GOT3 (cell line): ENCODE results near the gene TICAM1.
"Not testable (repeated sequence)": the region's sequence is repeated elsewhere in the genome, so short reads cannot be mapped to it uniquely, and the experiment has no call there.

Source experiments
- DNase-seq: peaks from one replicate; lab custom pipeline; 2025; ENCODE audit warnings: mixed read lengths; lab: John Stamatoyannopoulos, UW

The TICAM1 gene

DNA sequence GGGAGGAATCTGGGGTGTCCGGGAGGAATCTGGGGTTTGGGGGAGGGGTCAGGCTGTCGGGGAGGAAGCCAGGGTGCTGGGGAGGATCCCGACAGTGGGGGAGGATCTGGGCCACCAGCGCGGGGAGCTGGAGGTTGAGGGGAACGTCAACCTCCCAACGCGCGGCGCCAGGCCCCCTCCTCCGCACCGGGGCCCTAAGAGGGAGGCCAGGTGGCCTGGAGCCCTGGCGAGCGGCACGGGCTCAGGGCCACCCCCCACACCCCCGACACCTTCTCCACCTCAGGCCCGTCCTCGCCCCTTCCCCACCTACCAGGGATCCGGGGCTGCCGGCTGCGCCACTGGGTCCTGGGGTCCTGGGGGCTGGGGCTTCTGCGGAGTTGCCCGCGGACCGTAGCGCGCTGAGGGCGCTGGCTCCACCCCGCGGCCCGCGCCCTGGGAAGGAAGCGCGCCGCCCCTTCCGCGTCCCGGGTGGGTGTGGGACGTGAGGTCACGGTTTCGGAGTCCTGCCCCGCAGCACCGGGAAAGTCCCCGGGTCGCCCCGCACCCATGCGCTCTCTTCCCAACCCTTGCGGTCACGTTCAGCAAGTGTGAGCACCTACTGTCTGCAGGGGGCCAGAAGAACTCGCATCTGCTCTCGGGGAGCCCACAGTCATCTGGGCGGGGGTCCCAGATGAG lies at the start of gene TICAM1:
TICAM1 (minus strand) TSS at position 409 of the 675 bp plus-strand sequence. CDS start 13,335 bp downstream, outside the sequence.
- no peak for DNase-seq

DNA sequence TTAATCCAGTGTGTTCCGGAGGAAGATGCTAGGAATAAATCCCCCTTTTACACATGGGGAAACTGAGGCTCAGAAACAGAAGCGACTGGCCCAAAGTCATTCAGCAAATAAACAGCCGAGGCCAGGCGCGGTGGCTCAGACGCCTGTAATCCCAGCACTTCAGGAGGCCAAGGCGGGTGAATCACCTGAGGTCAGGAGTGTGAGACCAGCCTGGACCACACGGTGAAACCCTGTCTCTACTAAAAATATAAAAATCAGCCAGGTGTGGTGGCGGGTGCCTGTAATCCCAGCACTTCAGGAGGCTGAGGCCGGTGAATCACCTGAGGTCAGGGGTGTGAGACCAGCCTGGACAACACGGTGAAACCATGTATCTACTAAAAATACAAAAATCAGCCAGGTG lies 47.5 kb upstream of the TICAM1 start:
- no peak for DNase-seq

DNA sequence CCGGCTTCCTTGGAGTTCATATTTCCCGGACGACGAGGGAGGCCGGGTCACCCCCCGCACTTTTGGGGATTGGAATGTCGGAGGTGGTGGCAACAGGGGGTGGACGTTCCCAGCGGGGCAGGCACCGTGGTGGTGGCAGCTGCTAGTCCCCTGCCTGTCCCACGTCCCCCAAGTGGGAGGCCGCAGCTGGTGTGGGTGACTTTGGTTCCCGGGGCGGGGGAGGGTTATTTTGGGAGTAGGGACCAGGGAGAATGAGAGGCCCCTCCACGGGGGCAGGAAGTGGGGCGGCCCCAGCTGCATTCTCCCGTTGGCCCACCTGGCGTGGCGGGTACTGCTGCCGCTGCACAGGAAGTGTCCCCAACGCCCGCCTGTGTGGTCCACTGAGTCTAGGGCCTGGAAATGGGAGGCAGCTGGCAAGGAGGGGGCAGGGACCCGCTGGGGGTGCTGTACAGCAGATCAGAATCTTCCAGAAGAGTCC lies 47.0 kb upstream of the TICAM1 start:
- no peak for DNase-seq

DNA sequence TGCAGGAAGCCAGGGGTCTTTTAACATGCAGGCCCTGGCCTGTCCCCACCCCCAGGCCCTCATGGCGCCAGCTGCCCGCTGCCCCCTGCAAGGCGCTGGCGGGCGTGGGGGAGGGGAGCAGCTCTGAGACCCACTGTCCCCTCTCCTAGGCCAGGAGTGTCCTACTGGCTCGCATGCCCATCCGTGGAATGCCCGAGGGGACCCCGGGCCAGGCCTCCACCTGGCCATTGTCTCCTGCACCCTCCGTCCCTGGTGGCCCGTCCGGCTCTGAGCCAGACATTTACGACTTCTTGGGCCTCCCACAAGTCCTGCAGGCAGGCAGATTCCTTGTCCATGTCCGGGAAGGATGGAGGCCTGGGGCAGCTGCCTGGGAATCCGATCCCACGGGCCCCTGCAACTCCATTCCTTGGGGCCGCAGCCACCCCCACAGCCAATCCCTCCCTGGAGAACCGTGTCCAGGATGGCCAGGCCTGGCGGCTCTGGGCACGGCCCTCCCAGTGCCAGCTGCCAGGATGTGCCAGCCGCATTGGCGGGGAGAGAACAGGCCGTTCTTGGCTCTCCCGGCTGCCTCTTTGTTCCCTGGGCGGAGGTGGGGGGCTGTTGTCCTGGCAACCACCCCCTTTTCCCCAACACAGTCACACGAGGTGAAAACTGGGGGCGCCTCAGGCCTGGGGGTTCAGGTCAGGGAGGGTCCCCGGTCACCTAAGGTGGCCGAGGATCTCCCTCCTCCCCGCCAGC lies 46.4 kb upstream of the TICAM1 start:
- no peak for DNase-seq

DNA sequence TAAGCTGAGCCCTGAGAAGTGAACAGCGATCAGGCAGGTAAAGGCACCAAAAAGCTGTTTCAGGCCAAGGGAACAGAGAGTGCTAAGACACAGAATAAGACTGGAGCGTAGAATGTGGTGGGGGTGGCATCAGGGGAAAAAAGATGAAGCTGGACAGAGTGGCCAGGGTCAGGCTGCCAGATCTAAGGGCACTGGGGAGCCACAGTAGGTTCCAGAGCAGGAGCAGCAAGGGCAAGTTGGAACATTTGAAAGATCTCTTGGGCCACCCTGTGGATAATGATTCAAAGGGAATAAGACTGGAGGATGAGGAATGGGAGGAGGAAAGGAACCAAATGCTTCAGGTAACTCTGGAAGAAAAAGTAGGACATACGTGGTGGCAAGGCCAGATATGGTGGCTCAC lies 42.4 kb upstream of the TICAM1 start:
- no peak for DNase-seq

DNA sequence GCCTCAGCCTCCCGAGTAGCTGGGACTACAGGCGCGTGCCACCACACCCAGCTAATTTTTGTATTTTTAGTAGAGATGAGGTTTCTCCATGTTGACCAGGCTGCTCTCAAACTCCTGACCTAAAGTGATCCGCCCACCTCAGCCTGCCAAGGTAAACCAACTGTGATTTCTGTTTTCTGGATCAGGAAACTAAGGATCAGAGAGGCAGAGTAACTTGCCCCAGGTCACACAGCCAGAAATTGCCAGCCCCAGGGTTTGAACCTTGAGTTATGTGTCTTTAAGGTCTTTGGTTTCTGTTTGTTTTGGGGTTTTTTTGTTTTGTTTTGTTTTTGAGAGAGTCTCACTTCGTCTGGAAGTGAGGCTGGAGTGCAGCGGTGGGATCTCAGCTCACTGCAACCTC lies 40.2 kb upstream of the TICAM1 start:
- no peak for DNase-seq

DNA sequence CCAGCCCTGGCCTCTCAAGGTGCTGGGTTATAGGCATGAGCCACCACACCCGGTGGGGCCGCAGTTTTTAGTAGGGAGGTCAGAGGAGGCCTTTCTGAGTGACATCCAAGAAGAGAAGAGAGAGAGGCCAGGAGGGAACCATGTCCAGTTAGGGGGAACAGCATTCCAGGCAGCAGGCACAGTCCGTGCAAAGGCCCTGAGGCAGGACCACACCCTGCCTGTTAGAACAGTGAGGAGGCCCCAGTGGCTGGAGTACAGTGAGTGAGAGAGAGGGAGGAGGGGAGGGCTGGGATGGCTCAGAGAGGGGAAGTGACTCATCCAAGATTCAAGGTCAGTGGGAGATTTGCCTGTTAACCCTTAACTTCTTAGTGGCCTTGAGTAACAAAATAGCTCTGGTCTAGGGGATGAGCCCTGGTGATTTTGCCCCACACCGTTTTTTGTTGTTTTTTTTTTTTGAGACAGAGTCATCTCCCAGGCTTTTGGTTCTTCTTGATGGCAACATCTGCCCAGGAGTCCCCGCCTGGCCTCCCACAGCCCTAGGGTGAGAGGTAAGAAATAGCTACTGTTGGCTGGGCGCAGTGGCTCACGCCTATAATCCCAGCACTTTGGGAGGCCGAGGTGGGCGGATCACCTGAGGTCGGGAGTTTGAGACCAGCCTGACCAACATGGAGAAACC lies 38.7 kb upstream of the TICAM1 start:
- no peak for DNase-seq

DNA sequence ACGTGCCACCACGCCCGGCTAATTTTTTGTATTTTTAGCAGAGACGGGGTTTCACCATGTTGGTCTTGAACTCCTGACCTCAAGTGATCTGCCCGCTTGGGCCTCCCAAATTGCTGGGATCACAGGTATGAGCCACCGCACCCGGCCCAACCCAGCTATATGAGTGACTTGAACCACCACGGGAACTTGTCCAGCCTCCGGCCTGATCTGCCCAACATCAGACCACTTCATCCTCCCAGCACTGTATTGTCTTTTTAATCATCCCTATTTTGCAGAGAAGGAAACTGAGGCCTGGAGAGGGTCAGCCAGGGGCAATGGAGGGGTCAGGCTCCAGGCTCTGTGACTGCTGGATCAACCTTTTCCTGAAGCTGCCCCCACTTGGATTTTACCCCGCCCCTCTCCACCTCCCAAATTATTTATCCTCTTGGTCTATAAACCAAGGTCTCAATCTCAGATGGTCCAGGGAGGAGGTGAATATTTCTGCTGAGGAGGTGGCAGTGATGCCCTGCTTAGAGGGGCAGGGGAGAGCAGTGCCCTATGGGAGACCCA lies 36.8 kb upstream of the TICAM1 start:
- DNase-seq = no peak

DNA sequence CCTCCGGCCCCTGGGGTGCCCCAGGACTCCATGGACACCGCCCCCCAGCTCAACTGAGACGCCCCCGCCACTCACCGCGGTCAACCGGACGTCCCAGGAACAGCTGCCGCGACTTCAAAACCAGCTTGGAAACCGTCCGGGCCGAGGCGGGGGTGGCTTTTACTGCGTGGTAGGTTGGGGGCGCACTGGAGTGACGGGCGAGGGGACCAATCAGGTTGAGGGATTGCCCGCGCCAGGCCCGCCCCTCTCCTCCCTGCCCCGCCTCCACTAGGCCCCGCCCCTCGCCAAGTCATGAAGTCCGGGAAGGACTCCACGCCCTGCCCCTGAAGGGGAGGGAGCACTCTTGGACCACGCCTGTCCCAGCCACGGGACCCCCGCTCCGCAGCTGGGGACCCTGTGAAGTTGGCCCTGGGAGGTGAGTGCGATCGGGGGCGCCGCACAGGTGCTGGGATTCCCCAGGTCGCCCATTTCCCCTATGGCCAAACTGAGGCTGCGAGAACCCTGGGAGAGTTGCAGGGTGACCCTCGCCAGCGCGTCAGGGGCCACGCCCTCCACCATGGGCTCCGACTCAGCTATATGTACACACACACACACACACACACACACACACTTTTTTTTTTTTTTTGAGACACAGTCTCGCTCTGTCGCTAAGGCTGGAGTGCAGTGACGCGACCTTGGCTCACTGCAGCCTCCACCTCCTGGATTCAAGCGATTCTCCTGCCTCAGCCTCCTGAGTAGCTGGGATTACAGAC lies 36.2 kb upstream of the TICAM1 start, which contains the start of gene PLIN3:
PLIN3 (minus strand) TSS at position 134 of the 752 bp plus-strand sequence. CDS start 6,273 bp downstream, outside the sequence.
- peak; percentile 81 for DNase-seq

DNA sequence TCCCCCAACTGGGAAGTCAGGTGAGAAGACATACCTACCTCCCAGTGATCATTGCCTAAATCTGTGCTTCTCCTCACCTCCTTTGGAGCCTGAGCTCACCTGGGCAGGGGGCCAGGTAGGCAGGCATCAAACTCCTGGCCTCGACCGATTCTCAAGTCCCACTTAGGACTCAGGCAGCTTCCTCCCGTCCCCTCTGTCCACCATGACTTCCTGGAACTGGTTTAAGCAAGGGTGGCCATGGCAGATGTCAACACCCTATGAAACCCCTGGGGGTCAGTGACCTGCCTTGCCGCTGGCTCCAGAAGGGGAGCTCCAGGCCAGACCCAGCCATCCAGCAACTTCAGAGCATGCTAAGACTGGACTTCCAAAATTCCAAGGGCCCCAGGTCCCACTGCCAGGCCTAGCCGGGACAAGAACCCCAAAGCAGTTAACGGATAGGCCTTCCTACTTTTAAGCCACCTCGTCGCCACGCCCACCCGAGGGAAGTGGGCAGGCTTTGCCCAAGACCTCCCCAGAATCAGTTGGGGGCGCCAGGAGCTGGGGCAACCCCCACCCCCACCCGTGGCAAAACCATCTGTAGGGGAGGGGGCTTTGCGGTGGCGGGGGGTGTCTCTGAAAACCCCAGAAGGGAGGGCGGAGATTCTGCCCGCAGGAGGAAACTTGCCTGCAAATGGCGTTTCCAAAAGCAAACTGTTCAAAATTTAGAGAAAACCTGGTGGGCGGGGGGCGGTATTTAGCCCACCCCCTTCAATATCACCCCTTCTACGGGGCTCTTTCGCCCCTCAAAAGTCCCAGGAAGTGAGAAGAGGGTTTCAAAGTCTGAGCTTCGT lies 35.3 kb upstream of the TICAM1 start:
- DNase-seq = peak; percentile 20

DNA sequence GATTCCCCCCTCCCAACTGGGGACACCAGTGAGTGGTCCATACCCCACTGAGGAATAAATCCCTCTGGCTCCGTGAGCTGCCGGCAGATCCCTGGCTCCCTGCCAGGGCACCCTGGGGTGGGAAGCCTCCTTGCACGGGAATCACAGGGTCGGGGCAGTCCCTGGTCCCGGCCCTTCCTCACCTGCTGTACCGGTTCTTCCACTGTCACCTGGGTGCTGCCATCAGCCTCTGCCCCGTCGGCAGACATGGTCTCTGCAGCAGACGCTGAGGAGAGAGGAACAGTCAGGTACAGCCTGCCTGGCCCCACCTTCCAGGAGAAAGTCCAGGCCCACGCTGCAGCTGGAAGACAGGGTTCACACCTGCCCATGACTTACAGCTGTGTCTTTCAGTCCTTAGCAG lies 29.6 kb upstream of the TICAM1 start:
- no peak for DNase-seq

DNA sequence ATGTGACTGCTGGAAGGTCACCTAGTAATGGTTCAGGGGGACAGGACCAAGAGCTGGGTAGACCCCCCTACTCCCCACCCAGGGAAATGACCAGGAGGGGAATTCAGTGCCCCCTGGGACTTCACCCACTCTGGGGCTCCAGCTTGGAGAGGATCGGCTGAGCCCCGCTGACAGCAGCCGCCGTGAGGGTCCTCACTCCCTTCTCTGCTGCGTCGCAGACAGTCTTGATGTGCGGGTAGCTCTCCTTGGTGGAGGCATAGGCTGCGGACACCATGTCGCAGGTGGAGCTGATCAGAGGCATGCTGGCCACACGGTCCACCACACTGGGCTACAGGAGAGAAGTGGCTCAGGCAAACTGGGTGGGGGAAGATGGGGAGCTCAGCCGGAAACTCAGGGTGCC lies 28.2 kb upstream of the TICAM1 start:
- DNase-seq = no peak

DNA sequence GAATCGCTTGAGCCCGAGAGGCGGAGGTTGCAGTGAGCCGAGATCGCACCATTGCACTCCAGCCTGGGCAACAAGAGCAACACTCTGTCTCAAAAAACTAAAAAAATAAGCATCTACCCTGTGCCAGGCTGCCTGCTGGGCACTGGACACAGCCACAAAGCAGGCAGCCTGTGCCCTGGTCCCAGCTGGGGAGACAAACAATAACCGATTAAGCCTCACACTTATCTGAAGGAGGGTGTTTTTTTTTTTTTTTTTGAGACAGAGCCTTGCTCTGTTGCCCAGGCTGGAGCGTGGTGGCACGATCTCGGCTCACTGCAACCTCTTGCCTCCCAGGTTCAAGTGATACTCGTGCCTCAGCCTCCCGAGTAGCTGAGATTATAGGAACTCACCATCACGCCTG lies 25.0 kb upstream of the TICAM1 start:
- not testable (repeated sequence) for DNase-seq

DNA sequence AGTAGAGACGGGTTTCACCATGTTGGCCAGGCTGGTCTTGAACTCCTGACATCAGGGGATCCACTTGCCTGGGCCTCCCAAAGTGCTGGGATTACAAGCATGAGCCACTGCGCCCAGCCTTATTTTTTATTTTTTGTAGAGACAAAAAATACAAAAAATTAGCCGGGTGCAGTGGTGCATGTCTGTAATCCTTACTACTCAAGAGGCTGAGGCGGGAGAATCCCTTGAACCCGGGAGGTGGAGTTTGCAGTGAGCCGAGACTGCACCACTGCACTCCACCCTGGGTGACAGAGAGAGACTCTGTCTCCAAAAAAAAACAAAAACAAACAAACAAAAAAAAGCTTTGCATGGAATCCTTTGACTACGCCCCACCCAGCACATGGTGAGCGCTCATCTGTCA lies 22.0 kb upstream of the TICAM1 start:
- DNase-seq = not testable (repeated sequence)

DNA sequence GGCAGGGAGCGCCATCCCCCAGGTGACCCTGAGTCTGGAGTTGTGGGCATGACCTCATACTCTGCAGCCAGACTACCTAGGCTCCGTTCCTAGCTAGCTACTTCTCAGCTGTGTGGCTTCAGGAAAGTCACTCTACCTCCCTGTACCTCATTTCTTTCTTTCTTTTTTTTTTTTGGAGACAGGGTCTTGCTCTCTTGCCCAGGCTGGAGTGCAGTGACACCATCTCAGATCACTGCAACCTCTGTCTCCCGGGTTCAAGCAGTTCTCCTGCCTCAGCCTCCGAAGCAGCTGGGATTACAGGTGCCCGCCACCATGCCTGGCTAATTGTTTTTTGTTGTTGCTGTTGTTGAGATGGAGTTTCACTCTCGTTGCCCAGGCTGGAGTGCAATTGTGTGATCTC lies 21.0 kb upstream of the TICAM1 start:
- no peak for DNase-seq

DNA sequence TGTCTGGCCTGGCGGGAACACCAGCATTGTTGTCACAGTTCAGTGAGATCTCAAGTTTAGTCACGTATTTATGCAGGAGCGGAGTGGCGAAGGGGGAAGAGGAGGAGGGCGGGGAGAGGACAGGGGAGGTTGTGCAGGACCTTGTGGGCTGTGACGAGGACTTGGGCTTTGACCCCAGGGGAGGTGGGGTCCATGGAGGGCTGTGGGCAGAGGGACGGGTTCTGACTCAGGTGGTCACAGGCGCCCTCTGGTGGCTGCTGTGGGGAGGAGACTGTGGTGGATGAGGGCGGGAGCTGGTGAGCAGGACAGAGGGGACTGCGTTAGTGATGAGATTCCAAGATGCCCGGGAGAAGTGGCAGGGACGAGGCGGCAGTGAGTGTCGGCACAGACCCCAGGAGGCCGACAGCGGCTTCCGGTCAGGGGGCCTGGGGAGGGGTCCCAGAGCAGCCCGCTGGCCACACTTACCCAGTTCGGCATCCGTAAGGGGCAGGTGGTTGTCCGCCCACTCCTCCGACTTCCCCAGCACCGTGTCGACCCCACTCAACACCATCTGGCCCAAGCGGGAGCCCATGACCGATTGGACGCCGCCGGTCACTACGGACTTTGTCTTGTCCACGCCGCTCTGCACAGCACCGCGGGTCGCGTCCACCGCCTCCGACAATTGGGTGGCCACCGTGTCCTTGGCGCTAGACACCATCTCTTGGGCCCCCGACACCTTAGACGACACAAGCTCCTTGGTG lies 20.2 kb upstream of the TICAM1 start:
- DNase-seq = no peak

DNA sequence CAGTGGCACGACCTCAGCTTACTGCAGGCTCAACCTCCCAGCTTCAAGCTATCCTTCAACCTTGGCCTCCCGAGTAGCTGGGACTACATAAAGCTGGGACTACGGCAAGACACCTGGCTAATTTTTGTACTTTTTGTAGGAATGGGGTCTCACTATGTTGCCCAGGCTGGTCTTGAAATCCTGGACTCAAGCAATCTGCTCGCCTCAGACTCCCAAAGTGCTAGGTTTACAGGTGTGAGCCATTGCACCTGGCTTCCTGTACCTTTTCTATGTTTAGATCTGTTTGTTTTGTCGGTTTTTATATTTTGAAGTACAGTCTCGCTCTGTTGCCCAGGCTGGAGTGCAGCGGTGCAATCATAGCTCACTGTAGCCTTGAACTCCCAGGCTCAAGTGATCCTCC lies 17.5 kb upstream of the TICAM1 start:
- DNase-seq = no peak

DNA sequence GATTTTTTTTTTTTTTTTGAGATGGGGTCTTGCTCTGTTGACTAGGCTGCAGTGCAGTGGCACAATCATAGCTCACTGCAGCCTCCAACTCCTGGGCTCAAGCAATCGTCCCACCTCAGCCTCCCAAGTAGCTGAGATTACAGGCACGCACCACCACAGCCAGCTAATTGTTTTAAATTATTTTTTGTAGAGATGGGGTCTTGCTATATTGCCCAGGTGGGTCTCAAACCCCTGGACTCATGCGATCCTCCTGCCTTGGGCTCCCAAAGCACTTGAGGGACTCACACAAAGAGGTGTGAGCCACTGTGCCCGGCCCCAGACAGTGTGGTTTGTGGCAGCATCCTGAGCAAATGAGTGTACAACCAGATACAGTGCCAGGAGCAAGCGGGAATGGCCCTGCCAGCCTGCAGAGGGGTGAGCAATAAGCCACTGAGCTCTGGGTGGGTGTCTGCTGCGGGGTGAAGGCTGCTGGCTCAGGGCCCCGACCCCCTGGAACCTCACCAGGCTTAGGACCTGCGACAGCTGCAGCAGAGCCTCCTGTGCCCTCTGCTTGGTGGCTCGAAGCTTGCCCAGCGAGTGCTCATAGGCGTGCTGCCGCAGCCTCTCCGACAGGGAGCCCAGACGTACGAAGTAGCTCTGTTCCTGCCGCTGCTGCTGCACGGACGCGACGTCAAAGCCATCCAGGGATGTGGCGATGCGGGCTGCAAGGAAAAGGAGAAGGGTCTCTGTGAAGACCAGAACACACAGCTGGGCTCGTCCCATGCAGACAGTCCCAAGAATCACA lies 15.9 kb upstream of the TICAM1 start:
- DNase-seq = no peak

DNA sequence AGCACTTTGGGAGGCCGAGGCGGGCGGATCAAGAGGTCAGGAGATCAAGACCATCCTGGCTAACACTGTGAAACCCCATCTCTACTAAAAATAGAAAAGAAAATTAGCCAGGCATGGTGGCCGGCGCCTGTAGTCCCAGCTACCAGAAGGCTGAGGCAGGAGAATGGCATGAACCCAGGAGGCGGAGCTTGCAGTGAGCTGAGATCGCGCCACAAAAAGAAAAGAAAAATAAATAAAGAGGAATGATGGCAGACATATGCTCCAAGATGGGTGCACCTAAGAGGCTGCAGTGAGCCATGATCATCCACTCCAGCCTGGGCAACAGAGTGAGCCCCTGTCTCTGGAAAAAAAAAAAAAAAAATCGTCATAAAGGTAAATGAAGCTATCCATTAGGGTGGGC lies 14.5 kb upstream of the TICAM1 start:
- DNase-seq = not testable (repeated sequence)
